Dedifferentiated amniotic fluid mesenchymal stem cell (primary cell): ENCODE measurements around the gene KLHL29.

Experiments
- DNase-seq: peaks from one replicate; pipeline ENCODE4 v3.0.0-alpha.2; 2016; ENCODE audit errors: extremely low spot score

KLHL29 gene

GRCh38 chr2:23513245-23513871 lies 128.4 kb downstream of the KLHL29 start:
- DNase-seq: no peak

- no peak for DNase-seq
Measured at GRCh38 chr2:23513872-23514793, 129.2 kb downstream of the KLHL29 start.

- no peak for DNase-seq
Measured at GRCh38 chr2:23516520-23517256, 131.7 kb downstream of the KLHL29 start.

GRCh38 chr2:23518481-23519333 lies 133.7 kb downstream of the KLHL29 start:
- no peak for DNase-seq

GRCh38 chr2:23519334-23519651 lies 134.3 kb downstream of the KLHL29 start:
- DNase-seq: no peak

- no peak for DNase-seq
Measured at GRCh38 chr2:23520256-23520655, 135.3 kb downstream of the KLHL29 start.

- no peak for DNase-seq
Measured at GRCh38 chr2:23521060-23521459, 136.1 kb downstream of the KLHL29 start.

- DNase-seq: no peak
Measured at GRCh38 chr2:23522726-23523372, 137.9 kb downstream of the KLHL29 start.

GRCh38 chr2:23523373-23524260 lies 138.6 kb downstream of the KLHL29 start:
- DNase-seq: no peak

GRCh38 chr2:23524261-23524706 lies 139.3 kb downstream of the KLHL29 start:
- peak; percentile 65 for DNase-seq

GRCh38 chr2:23525137-23525765 lies 140.3 kb downstream of the KLHL29 start:
- no peak for DNase-seq

GRCh38 chr2:23526114-23526513 lies 141.1 kb downstream of the KLHL29 start:
- no peak for DNase-seq

GRCh38 chr2:23526835-23527790 lies 142.1 kb downstream of the KLHL29 start:
- no peak for DNase-seq

- no peak for DNase-seq
Measured at GRCh38 chr2:23528171-23528570, 143.2 kb downstream of the KLHL29 start.

GRCh38 chr2:23528690-23529089 lies 143.7 kb downstream of the KLHL29 start:
- DNase-seq: no peak

GRCh38 chr2:23529659-23530058 lies 144.7 kb downstream of the KLHL29 start:
- DNase-seq: no peak

- DNase-seq: no peak
Measured at GRCh38 chr2:23530206-23530908, 145.4 kb downstream of the KLHL29 start.

- no peak for DNase-seq
Measured at GRCh38 chr2:23530909-23531276, 145.9 kb downstream of the KLHL29 start.
